DMS 273 treated with DMSO at 0.1 percent for 48 hours (cell line): ENCODE data around the gene MEI1.
"Not testable (repeated sequence)": the region's sequence is repeated elsewhere in the genome, so short reads cannot be mapped to it uniquely, and the experiment has no call there.

ENCODE experiments used
- DNase-seq: peaks from one replicate; lab custom pipeline; 2025; lab: John Stamatoyannopoulos, UW

The MEI1 gene

GRCh38 chr22:41821471-41822316, 122.4 kb downstream of the MEI1 start:
- DNase-seq = no peak

DNA sequence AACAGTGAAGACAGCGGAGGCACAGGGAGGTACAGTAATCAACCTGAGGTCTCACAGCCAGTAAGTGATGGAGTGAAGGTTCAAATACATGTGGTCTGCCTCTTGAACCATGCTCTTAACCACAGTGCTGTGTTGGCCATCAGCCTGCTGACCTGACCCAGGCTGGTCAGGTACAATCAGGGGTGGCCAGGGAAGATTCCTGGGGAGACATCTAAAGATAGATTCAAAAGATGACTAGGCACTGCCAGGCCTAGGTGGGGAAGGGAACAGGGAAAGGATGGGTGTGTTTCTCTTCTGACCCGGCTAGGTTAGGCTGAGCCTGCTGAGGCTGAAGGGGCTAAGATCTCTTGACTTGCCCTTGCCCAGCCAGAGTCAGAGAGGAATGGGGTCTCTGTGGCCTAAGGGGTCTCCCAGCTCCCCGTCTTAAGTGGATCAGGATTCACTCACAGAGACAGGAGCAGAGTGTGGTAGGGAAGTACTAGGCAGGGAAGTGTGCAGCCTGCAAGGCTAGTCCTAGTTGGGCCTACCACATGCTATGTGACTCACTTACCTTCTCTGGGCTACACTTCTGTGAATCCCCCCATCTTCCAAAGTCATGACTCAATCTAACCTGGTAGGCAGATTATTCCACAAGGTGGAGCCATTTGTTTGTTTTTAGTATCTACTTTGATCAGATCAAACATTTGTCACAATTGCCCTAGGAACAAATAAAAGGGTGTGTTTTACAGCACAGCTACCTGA, 123.2 kb downstream of the MEI1 start:
- no peak for DNase-seq

GRCh38 chr22:41823797-41824196, 124.5 kb downstream of the MEI1 start:
- no peak for DNase-seq

DNA sequence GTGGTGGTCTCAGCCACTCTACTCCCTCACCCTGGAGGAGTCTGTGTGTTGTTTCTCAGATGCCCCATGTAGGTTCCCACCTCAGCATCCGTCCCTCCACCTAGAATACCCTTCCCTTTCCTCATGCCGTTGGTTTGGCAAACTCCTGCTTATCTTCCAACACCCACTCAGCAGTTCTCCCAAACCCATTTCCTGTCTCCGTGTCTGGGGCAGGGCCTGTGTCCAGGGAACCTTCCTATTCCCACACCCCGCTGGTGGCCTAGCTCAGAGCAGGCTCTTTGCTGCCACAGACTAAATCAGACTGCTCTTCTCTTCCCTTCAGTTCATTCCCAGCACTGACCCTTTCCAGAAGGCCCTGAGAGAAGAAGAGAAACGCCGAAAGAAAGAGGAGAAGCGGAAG, 126.1 kb downstream of the MEI1 start:
- no peak for DNase-seq

DNA sequence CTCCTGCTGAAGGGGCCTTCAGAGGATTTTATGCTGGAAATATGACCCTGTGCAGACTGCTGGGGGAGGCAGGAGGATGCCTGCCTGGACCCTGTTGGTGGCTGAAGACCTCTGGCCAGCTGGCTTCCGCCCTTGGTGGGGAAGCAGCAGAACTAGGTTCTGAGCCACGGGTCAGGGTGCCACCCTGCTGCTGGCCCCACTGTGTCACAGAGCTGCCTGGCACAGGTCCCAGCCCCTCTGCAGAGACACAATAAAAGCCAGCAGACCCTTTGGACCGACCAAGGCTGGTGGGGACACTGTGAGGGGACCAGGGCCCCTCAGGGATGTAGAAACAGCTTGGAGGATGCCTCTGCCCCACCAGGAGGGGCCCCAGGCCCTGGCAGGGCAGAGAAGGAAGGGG, 126.7 kb downstream of the MEI1 start:
- DNase-seq = no peak

DNA sequence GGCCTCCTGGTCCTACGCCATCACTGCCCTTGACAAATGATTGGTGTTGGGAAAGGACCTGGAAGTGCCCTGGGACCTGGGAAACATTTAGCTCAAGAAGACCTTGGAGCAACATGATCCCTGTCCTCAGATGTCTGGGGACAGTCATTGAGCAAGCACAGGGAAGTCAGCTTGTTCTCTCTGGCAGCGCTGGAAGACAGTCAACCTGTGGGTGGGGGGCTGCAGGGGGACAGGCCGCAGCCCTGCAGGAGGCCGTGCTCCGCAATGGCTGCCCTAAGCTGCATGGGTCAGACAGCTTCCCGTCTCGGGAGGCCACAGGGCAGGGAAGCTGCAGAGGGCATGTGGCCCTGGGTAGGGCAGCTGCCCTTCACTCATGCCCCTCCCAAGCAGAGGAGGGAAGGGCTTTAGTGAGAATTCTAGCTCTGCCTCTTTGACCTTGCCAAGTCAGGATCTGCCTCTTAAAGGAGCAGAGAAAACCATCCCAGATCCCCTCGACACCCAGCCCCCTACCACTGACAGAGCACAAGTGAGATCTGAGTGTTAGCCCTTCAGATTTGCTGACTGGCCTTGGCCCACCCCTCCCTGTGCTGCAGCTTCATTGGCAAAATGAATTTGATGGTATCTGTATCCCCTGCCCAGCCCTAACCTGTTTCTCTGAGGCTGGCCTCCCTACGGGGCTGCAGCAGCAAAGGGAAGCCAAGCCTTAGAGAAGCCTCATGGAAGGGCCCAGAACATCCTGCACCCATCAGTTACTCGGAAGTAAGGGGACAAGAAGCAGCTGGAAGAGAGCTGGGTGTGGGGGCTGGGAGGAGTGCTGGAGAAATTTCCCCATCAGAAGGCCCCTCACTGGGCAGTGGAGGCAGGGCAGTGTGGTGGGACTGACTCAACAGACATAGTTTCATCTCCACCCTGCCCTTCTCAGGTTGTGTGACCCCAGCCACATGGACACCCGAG, 127.4 kb downstream of the MEI1 start:
- DNase-seq = no peak

- no peak for DNase-seq
These were observed 128.4 kb downstream of the MEI1 start for GRCh38 chr22:41827671-41828070.

GRCh38 chr22:41828516-41828915, 129.2 kb downstream of the MEI1 start:
- no peak for DNase-seq

DNA sequence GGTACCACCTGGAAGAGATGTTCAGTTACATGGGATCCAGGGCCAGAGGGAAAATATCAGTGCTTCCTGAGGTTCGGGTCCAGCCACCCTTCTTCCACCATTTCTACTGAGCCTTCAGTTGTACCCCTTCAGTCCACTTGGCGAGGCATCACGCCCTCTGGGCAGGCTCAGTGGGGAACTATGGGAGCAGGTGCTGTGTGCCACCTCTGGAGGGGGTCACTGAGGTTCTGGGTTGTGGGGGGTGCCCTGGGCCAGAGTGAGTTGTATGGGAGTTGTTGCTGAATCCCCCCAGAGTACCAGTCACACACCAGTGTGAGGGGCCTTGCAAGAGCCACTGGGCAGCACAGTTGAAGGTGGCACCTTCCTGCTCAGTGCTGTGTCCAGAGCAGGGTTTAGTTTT, 130.9 kb downstream of the MEI1 start:
- DNase-seq = no peak

DNA sequence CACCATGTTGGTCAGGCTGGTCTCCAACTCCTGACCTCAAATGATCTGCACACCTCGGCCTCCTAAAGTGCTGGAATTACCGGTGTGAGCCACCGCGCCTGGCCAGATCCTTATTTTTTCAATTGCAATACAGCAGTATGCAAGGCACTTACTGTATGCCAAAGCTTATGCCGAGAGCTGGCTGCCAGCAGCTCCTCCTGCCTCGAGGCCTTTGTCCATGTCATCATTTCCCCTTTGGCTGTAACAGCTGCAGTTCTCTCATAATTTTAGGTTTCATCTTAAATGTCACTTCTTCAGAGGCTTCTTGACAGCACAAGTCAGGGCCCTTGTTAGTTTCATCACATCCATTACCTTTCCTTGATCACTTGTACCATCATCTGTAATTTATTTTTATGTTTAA, 132.1 kb downstream of the MEI1 start:
- no peak for DNase-seq

- DNase-seq = no peak
These were observed 132.7 kb downstream of the MEI1 start for GRCh38 chr22:41831828-41832552.

DNA sequence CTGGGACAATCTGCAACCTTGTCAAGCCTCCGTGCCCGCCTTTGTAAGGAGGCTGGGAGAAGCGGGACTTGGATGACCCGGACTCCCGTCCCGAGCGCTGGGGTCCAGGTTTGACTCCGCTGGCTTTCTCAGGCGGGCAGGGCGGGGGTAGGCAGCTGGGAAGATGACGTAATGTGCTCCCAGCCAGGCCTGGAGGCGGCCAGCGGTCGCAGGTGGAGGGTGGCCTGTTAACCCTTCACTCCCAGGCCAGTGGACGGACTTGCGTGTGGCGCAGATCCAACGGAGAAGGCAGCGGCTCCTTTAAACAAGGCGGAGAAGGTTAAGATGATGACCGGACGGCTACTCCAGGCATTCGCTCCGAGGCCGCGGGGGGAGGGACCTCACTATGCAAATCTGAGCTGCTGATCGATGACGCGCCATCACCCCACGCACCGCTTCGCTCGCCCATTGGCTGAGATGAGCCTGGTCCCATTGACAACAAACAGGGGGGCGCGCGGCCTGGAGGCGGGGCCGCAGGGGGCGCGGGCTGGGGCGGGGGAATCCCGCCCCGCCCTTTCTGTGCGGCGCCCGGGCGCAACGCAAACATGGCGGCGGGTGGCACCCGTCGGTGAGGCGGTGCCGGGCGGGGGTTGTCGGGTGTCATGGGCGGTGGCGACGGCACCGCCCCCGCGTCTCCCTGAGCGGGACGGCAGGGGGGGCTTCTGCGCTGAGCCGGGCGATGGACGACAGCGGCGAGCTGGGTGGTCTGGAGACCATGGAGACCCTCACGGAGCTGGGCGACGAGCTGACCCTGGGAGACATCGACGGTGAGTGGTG, 133.5 kb downstream of the MEI1 start, which contains the start of gene SREBF2:
Gene SREBF2, plus strand, starts transcription at position 553 of the 816 bp plus-strand sequence. Its CDS starts 166 bp downstream, at position 719.
- DNase-seq = peak; percentile 95

DNA sequence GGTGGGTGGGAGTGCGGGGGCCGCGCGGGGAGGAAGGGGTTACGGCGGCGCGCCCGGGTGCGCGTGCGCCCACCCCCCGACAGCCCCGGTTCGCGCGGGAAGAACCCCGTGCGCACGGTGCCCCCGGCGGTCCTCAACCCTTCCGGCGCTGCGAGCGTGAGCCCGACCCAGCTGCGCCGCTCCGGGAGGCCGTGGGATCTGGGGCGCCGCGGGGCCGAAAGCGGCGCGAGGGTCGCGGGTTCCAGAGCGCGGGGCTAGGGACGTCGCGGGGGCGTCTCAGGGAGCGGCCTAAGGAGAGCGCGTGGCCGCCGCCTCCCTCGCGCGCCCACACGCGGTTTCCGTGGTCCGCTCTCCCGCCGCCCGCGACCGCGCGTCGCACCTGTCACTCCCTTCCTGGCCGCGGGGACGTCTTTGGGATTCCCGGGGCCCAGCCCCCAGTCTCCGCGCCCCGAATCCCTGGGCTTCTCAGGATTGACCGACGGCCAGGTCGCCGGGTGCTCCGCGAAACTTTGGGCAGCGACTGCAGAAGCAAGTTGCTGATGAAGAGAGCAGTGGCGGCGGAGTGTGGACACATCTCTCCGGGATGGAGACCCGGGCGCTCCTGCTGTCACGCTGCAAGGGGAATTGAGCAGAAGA, 134.2 kb downstream of the MEI1 start:
- DNase-seq = no peak

DNA sequence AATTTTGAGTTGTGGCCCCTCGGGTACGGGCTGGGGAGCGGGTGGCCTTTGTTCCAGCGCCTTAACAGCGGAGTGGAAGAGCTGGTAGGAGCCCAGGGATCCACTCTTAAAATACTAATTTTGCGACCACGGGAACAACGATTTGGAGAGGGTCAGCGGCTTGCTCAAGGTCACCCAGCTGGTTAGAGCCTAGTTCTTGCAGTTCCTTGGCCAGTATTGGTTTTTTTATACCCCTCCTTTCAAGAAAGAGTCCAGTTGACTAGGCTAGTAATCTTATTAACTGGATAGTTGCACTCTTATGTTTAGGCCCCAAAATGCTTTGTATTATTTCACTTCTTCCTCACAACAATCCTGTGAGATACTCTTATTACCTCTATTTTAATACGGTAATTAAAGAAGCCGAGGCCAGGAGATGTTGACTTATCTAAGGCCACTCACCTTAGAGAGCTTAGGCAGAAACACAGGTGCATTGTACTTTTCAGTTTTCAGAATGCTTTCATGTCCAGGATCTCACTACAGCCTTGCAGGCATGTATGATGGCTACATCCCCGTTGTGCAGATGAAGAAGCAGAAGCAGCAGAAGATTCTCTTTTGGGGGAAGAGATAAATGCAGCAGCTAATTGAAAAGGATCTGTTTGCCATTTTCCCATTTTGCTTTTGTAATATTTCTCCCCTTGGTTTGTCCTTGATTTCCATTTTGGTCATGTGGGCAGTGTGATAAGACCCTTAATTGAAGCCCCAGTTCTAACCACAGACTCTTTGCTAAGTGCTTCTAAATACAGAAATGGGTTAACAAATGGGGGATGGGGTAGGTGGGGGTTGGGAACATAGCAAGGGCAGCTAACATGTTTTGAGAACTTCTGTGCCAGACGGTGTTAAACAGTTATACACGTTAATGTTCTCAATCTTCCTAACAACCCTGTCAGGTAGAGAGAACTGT, 135.0 kb downstream of the MEI1 start:
- DNase-seq = no peak

DNA sequence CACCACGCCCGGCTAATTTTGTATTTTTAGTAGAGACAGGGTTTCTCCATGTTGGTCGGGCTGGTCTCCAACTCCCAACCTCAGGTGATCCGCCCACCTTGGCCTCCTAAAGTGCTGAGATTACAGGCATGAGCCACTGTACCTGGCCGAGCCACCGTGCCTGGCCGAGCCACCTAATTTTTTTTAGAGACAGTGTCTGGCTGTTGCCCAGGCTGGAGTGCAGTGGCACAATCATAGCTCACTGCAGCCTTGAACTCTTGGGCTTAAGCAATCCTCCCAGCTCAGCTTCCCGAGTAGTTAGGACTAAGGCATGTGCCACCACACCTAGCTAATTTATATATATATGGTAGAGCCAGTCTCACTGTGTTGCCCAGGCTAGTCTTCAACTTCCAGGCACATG, 136.2 kb downstream of the MEI1 start:
- DNase-seq = not testable (repeated sequence)

DNA sequence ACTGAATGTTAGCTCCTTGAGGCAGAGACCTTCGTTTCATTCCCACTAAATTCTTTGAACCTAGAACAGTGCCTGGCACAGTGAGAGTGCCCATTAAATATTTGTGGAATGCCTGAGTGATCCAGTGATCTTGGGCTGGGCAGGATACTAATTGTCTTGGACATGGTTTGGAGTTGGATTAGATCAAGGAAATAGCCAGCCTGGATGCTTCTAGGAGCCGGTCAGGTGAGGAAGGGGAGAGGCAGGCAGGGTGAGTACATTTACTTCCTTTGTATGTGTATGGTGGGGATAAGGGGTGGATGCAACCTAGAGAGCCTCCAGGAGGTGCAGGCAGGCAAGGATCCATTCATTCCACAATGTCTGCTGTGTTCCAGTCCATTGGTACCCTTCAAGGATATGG, 137.2 kb downstream of the MEI1 start:
- DNase-seq = no peak

DNA sequence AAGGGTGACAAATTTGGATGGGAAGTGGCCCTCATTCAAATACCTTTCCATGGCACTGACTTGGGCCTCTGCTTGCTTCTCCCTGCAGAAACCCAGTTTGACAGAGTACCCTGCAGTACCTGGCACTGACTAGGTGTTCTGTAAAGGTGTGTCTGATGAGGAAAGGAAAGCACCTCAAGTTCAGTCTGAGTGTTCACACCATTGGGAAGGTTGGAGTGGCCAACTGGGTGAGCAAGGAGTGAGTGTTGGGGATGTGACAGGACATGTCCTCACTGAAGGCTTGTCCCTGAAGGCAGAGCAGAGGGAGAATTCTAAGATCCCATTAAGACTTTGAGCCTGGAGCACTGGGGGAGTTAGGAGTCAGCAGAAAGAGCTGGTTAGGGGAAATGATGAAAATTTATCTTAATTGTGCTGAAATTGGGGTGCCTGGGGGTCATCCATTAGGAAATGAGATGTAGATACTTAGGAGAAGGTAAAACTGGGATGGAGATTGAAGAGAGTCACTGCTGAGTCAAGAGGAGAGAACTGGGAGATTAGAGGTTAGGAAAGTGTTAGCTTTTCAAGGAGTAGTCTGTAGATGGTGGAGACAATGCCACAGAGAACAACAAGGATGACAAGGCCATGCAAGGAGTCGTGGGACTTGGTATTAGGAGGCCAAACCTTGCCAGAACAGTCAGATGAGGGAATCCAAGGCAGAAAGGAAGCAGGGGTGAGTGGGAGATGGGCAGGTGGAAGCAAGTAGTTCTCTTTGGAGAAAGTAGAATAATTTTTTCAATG, 139.7 kb downstream of the MEI1 start:
- DNase-seq = no peak

- DNase-seq = no peak
These were observed 140.9 kb downstream of the MEI1 start for GRCh38 chr22:41840216-41840615.
